Measurements from ENCODE around the gene SAT2.
"Not testable (repeated sequence)": the region's sequence is repeated elsewhere in the genome, so short reads cannot be mapped to it uniquely, and the experiment has no call there.

Gene SAT2

GRCh38 chr17:7634384-7634783 lies 6.8 kb upstream of the SAT2 start:
- DNase-seq (ENCODE audit: low spot score) = peak; percentile 77

GRCh38 chr17:7633093-7633492 lies 5.5 kb upstream of the SAT2 start:
- no peak for DNase-seq (ENCODE audit: low spot score)

GRCh38 chr17:7632492-7632894 lies 4.9 kb upstream of the SAT2 start:
- peak; percentile 62 for DNase-seq (ENCODE audit: low spot score)

- no peak for DNase-seq (ENCODE audit: low spot score)
These were observed 4.1 kb upstream of the SAT2 start for GRCh38 chr17:7631398-7632380.

GRCh38 chr17:7629939-7630571 lies 2.4 kb upstream of the SAT2 start, which contains the start of gene SHBG:
SHBG (plus strand) TSS chr17:7630135; CDS start chr17:7630173, 38 bp downstream.
- no peak for DNase-seq (ENCODE audit: low spot score)

GRCh38 chr17:7626956-7627249 lies 718 bp downstream of the SAT2 start:
- peak; percentile 41 for DNase-seq (ENCODE audit: low spot score)

- no peak for DNase-seq (ENCODE audit: low spot score)
These were observed 1.3 kb downstream of the SAT2 start for GRCh38 chr17:7626307-7626706.

- not testable (repeated sequence) for DNase-seq (ENCODE audit: low spot score)
These were observed 1.9 kb downstream of the SAT2 start for GRCh38 chr17:7625749-7626148.

GRCh38 chr17:7623661-7624060 lies 4.0 kb downstream of the SAT2 start:
- no peak for DNase-seq (ENCODE audit: low spot score)

- no peak for DNase-seq (ENCODE audit: low spot score)
These were observed 6.8 kb downstream of the SAT2 start for GRCh38 chr17:7620835-7621234.

- no peak for DNase-seq (ENCODE audit: low spot score)
These were observed 9.0 kb downstream of the SAT2 start for GRCh38 chr17:7618608-7619007.

GRCh38 chr17:7615265-7615747 lies 12.3 kb downstream of the SAT2 start:
- no peak for DNase-seq (ENCODE audit: low spot score)

GRCh38 chr17:7614425-7615264 lies 13.0 kb downstream of the SAT2 start, which contains the start of gene FXR2:
FXR2 (minus strand) TSS chr17:7614897; CDS start chr17:7614532, 365 bp downstream.
- DNase-seq (ENCODE audit: low spot score) = peak; percentile 95

- no peak for DNase-seq (ENCODE audit: low spot score)
These were observed 13.7 kb downstream of the SAT2 start for GRCh38 chr17:7613769-7614424.

- no peak for DNase-seq (ENCODE audit: low spot score)
These were observed 15.4 kb downstream of the SAT2 start for GRCh38 chr17:7612294-7612640.

- no peak for DNase-seq (ENCODE audit: low spot score)
These were observed 15.9 kb downstream of the SAT2 start for GRCh38 chr17:7611635-7612293.

- DNase-seq (ENCODE audit: low spot score) = no peak
These were observed 17.0 kb downstream of the SAT2 start for GRCh38 chr17:7610641-7611040.

- DNase-seq (ENCODE audit: low spot score) = no peak
These were observed 21.3 kb downstream of the SAT2 start for GRCh38 chr17:7606280-7606679.

GRCh38 chr17:7597561-7597960 lies 30.1 kb downstream of the SAT2 start:
- not testable (repeated sequence) for DNase-seq (ENCODE audit: low spot score)

- no peak for DNase-seq (ENCODE audit: low spot score)
These were observed 34.3 kb downstream of the SAT2 start for GRCh38 chr17:7593296-7593695.

GRCh38 chr17:7592422-7593021 lies 35.1 kb downstream of the SAT2 start:
- no peak for DNase-seq (ENCODE audit: low spot score)

Measured in D341Med (cell line).